Right hindlimb (tissue), 1 donor: ENCODE measurements around the gene STK11IP.

ENCODE experiments used
- DNase-seq: peaks from one replicate; pipeline ENCODE4 v3.0.0-alpha.2; 2018

STK11IP gene

GRCh38 chr2:219592736-219593135 lies 4.9 kb upstream of the STK11IP start:
- no peak for DNase-seq

DNA sequence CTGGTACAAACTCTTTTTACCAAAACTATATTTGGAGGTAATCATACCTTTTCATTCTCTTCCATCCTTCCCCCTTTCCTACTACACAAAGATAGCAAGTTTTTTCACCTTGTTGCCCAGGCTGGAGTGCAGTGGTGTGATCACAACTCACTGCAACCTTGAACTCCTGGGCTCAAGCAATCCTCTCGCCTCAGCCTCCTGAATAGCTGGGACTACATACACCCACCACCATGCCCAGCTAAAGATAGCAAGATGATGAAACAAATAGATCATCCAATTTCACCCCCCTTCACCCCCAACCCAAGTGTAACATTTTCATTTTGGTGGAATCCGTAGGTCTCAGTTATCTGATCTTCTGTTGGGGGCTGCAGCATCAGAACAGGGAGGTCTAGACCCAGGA lies 4.5 kb upstream of the STK11IP start:
- no peak for DNase-seq

- peak; percentile 85 for DNase-seq
These were observed 2.4 kb upstream of the STK11IP start for GRCh38 chr2:219595256-219595655.

DNA sequence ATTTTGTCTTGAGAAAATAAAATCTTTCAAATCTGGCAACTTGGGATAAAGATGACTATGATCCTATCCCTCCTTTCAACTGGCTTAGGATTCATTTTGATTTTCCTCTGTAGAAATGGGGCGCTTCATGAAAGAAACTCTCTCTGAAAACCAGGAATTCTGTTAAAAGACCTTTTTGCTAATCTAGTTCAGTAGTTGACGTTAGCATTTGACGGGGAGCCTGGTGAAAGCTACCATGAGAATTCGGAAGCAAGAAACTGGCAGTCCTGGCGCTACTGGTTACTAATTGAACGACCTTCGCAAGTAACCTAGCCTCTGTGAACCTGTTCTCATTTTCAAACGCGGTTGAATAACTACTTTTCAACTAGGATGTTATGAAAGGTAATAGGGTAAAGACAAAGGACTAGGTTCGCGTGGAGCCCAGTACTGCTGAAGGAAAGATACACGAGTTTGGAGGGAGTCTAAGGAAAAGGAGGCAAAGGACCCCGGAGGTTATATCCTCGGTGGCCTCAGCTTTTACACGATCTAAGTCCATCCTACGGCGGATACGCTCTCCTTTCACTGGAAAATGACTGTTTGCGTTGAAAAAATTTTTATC lies 604 bp upstream of the STK11IP start:
- no peak for DNase-seq

DNA sequence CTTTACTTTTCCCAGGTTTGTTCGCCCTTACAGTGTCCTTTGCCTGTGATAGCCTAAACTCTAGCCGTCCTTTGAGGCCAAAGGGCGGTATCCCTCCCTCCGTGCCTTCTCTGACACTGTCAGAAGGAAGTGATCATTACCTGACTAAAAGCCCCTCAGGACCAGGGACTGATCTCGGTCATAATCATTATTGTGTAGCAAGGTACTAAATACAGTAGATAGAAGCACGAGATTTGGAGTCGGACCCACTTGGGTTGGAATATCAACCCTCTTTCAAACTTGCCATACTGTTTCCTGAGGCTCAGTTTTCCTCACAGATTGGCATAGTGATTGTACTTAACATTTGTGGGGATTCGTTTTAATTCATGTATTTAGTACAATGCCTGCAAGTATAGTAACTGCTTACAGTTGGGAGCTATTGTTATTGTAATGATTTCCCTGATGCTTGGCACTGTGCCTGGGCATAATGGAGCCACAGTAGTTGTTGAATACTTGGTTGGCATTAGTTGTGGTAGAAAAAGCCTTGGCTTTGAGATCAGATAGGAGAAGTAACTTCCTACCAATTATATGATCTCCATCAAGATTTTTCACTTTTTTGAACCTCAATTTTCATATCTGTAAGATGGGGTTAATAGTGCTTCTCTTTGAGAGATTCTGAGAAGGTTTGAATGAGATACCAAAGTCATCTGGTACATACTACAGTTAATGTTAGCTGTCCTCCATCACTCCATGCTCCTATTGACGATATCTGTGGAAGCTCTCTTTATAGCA lies 836 bp downstream of the STK11IP start:
- no peak for DNase-seq

- no peak for DNase-seq
These were observed 6.1 kb downstream of the STK11IP start for GRCh38 chr2:219603771-219604170.

DNA sequence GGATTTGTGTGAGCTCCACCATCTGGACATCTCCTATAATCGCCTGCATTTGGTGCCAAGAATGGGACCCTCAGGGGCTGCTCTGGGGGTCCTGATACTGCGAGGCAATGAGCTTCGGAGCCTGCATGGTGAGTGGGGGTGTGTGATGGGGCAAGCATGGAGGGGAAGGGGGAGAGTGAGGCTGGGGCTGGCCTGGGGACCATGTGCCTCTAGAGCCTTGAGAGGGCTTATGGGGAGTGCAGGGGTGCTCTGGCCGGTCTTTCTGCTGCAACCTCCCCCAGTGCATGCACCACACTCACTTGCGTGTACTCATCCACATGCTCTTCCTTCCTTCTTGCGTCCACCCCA lies 7.9 kb downstream of the STK11IP start:
- DNase-seq, result no peak

DNA sequence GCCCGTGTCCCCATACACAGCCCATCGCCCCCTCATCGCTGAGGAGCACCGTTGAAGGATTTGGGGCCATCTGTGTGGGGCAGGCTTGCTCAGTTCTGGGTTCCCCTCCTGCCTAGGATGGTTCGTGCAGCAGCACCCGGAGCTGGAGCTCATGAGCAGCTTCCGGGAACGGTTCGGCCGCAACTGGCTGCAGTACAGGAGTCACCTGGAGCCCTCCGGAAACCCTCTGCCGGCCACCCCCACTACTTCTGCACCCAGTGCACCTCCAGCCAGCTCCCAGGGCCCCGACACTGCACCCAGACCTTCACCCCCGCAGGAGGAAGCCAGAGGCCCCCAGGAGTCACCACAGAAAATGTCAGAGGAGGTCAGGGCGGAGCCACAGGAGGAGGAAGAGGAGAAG lies 10.3 kb downstream of the STK11IP start:
- DNase-seq, result no peak

GRCh38 chr2:219608399-219608964 lies 10.8 kb downstream of the STK11IP start:
- no peak for DNase-seq

DNA sequence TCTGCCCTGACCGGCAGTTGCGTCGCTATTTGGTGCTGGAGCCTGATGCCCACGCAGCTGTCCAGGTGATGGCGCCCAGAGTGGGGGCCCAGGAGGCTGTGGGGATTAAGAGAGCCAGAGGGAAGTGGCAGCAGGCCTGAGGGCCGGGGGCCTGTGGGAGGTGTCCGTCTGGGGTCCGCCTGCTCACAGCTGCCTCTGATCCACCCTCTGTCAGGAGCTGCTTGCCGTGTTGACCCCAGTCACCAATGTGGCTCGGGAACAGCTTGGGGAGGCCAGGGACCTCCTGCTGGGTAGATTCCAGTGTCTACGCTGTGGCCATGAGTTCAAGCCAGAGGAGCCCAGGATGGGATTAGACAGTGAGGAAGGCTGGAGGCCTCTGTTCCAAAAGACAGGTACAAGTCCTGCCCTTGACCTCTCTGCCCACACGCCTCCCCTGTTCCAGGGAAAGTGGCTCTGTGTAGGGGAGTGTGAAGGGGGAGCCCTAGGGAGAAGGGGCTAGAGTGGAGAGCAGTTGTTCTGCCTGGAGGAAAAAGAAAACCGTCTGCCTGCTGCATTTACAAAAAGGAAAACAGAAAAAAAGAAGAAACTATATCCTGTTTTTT lies 11.6 kb downstream of the STK11IP start:
- DNase-seq, result no peak

- DNase-seq, result no peak
These were observed 13.6 kb downstream of the STK11IP start for GRCh38 chr2:219611306-219611705.

DNA sequence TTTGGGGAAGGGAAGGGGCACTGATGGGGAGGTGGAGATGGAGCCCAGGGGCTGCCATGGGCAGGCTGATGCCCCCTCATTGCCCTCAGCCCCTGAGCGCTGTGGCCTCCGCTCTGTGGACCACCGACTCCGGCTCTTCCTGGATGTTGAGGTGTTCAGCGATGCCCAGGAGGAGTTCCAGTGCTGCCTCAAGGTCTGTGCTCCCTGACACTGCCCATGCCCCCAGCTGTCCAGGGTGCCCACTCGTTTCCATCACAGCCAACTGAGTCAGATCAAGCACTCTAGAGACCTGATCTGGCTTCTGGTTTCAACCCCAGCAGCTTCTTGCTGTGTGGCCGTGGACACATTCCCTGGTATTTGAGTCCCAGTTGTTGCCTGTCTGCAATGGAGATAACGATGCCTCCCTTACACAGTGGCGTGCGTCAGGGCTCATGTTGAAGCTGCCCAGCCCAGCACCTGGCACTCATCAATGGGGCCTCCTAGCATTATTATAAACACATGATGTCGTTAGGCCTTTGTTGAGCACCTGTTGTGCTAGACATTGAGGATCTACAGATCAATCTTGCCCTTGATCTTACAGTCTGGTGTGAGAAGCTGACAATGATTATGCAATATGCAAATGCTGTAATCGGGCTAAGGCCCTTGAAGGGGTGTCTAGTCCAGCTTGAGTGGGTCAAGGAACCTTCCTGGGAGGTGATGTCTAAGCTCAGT lies 14.4 kb downstream of the STK11IP start:
- DNase-seq, result no peak

- DNase-seq, result no peak
These were observed 15.1 kb downstream of the STK11IP start for GRCh38 chr2:219612577-219613286.

DNA sequence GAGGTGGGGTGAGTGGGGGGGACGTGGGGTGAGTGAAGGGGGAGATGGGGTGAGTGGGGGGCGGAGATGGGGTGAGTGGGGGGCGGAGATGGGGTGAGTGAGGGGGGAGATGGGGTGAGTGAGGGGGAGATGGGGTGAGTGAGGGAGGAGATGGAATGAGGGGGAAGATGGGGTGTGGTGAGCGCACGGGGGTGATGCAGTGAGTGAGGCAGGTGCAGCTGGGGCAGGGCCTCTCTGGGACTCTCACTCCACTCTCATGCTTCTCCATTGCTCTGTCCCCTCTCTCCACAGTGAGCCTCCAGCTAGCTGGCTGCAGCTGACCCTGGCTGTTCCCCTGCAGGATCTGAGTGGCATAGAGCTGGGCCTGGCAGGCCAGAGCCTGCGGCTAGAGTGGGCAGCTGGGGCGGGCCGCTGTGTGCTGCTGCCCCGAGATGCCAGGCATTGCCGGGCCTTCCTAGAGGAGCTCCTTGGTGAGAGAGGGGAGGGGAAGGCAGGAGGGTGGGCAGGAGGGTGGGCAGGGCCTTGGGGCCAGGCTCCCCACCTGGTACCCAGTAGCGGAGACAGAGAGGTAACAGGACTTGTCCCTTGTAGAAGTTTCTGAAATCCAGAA lies 15.9 kb downstream of the STK11IP start:
- DNase-seq, result no peak

DNA sequence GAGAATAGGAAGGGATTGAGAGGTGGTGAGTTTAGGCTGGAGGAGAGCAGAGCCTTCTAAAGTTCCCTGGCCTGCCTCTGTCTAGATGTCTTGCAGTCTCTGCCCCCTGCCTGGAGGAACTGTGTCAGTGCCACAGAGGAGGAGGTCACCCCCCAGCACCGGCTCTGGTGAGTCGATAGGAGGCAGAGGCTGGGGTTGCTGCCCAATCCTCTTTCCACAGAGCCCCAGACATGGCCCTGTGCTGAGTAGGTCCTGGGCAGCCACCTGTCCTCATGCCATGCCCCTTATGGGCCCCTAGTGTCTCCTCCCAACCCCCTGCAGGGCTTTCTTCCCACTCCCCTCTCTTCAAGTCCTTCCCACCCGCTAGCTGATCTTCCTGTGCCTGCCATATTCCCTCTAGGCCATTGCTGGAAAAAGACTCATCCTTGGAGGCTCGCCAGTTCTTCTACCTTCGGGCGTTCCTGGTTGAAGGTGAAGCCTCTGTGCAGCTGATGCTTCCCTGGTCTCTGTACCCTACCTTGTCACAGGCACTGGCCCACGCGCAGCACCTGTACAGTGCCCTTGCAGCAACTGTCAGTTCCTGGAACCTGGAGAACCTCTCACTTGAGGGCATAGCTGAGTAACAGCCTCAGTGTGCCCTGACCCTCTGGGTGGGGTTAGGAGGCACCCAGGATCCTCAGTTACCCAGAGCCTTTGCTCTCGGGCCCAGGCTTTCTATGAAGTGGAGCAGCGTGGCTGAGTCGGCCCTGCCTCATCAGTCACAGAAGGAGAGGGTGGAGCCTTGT lies 16.6 kb downstream of the STK11IP start:
- DNase-seq, result no peak

DNA sequence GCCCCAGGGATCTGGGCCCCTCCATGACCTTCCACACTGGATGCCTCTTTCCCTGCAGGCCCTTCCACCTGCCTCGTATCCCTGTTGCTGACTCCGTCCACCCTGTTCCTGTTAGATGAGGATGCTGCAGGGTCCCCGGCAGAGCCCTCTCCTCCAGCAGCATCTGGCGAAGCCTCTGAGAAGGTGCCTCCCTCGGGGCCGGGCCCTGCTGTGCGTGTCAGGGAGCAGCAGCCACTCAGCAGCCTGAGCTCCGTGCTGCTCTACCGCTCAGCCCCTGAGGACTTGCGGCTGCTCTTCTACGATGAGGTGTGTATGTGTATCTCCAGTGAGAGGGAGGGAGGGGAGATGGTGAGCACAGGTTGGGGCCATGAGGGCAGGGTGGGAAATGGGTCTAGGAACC lies 17.4 kb downstream of the STK11IP start:
- no peak for DNase-seq

DNA sequence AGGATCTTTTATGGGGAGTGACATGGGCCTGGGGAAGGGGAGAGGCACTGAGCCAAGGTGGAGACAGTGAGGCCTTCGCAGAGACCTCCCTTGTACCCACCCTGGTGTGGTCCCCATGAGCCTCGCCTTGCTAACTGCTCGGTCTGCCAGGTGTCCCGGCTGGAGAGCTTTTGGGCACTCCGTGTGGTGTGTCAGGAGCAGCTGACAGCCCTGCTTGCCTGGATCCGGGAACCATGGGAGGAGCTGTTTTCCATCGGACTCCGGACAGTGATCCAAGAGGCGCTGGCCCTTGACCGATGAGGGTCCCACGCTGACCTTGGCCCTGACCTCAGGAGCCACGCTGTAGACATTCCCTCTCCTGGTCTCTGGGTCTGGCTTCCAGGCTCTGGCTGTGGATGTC lies 18.2 kb downstream of the STK11IP start:
- no peak for DNase-seq

DNA sequence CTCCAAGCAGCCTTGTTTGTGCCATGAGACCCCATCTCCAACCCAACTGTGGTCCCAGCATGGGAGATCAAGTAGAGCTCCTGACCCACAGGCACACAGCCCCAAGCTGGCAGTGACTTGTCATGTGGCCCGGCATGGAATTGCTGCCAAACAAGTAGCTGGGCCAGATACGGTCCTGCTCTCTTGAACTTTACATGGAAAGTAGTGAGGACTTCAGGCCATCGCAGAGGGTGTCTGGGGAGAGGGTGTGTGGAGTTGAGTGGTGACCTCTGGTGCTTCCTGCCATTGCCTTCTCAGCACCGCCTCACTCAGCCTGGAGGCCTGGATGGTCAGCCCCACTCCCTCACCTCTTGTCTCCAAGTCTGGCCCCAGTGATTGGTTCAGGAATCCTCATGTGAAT lies 18.9 kb downstream of the STK11IP start:
- DNase-seq, result no peak

GRCh38 chr2:219618733-219619122 lies 21.1 kb downstream of the STK11IP start:
- no peak for DNase-seq

GRCh38 chr2:219619235-219619634 lies 21.6 kb downstream of the STK11IP start:
- DNase-seq, result no peak

DNA sequence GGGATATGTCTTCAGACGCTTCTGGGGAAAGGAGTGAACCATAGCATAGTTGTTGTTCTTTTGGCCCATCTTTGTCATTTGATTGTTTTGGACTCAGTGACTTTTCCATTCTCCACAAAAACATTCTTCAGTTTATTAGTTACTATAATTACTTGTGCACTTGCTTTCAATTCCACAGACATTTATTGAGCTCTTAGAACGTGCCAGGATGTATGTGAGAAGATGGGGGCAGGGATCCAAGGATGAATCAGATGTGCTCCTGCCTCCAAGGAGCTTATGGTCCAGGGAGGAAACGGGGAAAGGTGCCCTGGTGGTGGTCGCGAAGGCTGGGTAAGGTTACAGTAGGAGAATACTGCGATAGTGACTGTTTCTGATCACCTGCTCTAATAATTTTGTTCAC lies 22.9 kb downstream of the STK11IP start:
- DNase-seq, result no peak

GRCh38 chr2:219621935-219622334 lies 24.3 kb downstream of the STK11IP start:
- no peak for DNase-seq
